HG02885 (cell line): Measurements from ENCODE around the gene FAM184B.
A peak's percentile ranks its signal among the peaks of the same experiment; 100 is the strongest.

Experiments used
- ATAC-seq: cut with Tn5 transposase; IDR thresholded peaks from one replicate; pipeline ENCODE4 v1.9.1; 2021; ENCODE audit warnings: mild to moderate bottlenecking; ENCODE audit not compliant: unreplicated experiment, poor library complexity

The FAM184B gene

DNA sequence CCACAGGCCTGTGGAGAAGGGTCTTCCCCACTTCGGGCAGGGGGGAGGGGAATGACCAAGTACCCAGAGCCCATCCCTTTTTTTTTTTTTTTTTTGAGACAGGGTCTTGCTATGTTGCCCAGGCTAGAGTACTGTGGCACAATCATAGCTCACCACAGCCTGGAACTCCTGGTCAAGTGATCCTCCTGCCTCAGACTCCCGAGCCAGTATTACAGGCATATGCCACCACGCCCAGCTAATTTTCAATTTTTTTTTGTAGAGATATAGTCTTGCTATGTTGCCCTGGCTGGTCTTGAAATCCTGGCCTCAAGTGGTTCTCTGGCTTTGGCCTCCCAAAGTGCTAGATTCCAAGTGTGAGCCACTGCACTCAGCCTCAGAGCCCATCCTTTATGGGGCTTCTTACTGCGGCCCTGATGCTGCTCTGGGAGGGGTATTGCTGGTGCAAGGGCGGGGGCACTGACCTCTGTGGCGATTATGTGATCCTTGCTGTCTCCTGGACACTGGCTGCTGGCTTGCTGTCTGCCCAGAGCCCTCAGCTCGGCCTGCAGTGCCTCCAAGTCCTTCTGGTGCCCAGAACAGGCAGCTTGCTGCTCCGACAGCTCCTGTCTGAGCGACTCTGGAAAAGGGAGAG is 134.1 kb downstream of the FAM184B start:
- no peak for ATAC-seq

DNA sequence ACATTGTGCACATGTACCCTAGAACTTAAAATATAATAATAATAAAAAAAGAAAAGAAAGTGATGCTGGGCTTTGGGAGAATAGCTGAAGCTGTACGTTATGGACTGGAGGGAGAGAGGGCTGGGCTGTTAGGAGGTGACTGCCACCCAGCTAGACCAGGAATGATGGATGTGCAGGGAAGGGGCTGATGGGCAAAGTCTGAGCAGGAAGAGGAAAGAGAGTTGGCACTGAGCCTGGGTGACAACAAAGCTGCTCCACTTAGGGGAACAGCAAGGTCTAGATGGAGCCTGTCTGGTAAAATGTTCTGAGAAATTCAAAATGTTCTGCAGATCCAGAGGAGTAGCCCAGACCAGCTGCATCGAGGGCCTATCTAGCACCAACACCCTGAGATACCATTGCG is 134.7 kb downstream of the FAM184B start:
- ATAC-seq = no peak

DNA sequence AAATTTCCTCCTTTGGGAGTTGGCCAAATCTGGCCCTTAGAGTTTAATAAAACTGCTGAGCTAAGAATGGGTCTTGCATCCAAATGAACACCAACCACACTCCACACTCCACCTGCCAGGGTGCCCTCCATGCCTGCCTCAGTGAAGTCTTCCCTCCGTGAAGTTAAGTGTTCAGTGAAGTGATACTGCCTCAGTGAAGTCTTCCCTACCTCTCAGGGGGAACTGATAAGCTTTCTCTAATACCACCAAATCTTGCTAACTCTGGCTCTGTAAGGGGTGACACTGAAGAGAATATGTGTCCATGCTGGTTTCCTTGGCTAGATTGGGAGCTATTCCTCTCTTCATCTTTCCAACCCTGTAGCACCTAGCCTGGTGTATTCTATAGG is 139.0 kb downstream of the FAM184B start:
- ATAC-seq = no peak

DNA sequence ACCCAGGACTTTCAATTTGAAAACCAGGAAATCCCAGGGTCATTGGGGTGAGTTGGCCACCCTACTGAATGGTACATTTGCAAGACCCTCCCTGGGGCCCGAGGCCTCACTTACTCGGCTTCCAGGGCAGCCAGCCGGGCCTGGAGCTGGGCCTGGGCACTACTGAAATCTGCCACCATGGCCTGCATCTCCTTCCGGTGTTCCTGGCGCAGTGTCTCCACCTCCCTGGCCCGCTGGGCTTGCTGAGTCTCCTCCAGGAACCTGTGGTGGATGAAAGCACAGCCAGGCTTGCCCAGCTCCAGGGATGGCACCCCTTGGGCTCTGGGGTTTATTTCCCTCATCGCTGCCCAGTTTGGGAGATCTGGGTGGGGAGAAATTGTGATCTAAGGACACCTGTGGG is 142.3 kb downstream of the FAM184B start:
- no peak for ATAC-seq

DNA sequence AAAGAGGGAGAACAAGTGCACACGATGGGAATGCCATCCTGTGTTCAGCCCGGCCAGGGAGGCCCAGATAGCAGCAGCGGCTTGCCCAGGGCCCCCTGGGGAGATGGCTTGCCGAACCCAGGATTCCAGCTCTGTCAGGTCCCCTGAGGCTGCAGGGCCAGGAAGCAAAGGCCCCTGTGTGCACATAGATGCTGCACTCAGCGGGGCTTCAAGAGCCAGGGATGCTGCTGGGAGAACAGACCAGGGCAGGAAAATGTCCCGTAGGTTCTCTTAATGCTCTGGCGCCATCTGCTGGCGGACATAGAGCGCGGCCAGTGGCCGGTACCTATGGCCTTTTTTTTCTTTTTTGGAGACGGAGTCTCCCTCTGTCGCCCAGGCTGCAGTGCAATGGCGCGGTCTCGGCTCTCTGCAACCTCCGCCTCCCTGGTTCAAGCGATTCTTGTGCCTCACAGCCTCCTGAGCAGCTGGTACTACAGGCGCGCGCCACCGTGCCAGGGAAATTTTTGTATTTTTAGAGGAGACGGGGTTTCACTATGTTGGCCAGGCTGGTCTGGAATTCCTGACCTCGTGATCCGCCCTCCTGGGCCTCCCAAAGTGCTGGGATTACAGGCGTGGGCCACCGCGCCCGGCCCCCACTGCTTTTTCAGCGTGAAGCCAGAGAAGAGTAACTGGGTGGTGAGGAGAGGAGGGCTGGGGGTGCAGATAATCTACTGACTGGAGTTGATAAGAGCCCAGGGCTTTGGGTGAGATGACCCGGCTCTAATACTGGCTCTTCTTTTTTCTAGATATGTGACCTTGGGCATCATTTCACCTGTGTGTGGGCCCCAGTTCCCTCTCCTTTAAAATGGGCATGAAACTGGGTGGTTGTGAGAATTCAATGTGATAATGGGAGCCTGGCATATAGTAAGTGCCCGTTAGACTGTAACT is 144.5 kb downstream of the FAM184B start:
- peak; percentile 95 for ATAC-seq

DNA sequence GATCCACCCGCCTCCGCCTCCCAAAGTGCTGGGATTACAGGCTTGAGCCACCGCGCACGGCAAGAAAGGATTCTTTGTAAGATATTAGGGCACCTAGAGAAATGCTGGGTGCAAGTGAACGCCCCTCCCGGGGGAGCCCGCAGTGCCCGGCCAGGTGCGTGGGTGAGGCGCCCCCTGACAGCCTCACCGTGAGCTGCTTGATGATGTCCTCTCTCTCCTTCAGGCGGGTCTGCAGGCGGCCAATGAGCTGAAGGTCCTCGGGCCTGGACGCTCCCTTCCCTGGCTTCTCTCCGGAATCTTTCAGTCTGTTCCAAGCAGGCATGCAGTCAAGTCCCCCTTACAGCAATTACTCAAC is 145.1 kb downstream of the FAM184B start:
- ATAC-seq = peak; percentile 14

DNA sequence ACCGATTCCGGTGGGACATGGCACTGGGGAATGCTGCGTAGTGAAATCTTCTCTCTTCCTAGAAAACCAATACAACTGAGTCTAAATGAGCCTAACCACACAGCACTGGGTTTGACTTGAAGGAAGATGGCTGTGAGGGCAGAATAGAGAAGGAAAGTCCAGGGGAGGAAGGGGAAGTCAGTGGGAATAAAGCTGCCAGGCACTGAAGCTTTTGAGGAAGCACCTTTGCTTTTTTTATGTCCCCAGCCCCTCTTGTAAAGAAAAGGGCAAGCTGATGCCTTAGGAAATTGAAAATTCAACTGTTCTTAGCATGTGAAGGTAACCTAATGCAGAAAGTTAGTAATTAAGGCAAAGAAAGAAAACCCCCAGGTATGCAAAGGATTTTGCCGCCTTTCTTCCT is 146.4 kb downstream of the FAM184B start:
- ATAC-seq = no peak

DNA sequence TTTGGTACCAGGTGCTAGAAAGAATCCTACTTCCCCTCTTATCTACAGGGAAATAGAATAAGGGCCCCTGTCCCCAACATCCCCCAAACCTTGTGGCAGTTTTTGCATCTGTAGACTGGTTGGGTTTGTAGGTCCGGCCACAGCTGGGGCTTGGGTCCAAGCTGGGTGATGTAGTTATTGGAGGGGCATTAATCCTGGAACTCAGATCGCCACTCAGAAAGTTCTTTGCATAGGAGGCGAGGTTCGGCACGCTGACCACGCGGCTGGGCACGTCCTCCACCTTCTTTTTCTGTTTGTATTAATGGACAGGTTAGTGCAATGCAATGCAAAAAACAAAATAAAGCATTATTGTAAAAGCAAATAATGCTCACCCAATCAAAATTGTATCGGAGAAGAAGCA is 147.8 kb downstream of the FAM184B start:
- ATAC-seq = no peak

DNA sequence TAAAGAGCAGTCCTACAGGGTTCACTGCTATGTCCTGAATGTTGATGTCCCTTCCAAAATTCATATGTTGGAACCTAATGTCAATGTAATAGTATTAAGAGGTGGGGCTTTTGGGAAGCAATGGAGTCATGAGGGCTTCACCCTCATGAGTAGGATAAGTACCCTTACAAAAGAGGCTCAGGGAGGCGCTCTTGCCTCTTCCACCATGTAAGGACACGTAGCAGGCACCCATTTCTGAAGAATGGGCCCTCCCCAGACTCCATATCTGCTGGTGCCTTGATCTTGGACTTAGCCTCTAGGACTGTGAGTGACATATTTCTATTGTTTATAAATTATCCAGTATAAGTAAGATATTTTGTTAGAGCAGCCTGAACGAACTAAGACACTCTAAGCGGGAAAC is 151.2 kb downstream of the FAM184B start:
- ATAC-seq = no peak

DNA sequence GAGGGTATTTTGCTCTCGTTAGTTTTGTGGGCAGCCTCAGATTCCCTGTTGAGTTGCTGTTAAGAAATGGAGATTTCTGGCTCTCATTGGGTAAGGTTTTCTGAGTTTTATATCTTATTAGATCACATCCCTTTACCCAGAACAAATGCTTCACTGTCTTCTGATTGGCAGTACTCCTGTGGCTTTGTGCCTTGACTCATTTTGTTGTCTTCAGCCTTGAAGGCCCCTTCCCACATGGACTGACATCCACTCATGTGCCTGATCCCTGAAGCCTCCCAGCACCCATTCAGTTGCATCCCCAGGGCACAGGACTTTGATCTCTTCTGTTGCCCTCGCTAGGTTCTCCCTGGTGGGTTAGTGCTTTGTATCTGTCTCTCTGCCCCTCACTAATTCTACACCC is 156.6 kb downstream of the FAM184B start:
- ATAC-seq = no peak

DNA sequence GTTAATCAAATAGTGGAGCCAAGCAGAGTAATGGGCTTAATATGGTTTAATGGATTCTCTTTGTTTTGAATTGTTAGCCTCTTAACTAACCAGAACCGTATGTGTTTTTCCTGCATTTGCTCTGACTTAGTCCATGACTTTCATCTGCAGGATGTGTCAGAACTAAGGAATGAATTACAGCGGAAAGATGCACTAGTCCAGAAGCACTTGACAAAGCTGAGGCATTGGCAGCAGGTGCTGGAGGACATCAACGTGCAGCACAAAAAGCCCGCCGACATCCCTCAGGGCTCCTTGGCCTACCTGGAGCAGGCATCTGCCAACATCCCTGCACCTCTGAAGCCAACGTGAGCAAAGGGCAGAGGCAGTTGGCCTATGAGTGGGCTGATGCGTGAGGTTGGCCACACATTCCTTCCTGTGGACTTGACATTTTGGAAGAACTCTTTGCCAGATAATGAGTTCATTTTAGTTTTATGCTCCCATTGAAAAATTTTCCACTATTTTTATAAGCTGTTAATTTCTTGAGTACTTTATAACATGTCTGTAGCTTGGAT is 157.9 kb downstream of the FAM184B start:
- ATAC-seq = no peak

DNA sequence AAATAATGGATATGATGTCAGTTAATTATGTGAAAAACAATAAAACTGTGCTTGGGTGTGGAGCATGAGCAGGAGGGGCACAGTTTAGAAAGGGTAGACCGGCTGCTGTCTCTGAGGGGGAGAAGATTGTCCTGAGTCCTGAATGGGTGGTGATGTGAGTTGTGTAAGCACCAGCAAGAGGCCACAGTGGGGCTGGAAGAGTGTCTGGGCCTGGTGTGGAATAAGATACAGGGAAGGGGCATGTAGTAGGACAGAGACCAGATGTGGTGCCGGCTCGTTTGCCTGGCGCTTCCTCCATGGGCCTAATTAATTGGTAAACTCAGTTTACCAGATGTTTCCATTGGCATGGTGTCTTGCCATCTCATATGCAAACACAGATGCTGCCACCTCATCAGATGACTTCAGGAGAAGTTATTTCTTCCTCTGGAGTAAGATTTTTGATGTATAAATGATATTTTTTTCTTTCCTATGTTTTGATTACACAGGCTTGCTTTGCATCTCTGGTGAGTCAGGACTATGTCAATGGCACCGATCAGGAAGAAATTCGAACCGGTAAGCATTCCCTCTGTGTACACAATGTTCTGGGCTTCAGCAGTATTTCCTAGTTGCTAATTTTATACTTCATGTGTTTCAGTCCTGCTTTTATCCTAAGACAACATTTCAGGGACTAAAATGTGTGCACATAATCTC is 161.9 kb downstream of the FAM184B start:
- ATAC-seq = no peak

DNA sequence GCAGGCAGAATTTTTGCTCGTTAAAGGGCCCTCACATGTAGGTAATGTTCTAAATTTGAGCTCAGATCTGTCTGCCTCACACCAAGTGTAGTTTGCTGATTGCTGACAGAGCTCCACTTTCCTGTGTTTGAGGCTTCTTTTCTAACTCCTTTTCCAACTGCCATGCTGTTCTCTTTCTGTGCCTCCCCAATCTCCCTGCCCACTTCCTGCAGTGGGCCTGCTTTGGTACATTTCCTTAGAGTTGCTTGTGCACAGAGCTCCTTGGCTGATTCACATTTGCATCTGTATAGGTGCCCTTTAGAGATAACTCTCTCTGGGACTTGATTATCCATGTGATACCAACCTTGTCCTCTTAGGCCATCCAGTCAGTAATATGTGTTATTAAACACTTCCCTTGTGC is 162.5 kb downstream of the FAM184B start:
- ATAC-seq = no peak

DNA sequence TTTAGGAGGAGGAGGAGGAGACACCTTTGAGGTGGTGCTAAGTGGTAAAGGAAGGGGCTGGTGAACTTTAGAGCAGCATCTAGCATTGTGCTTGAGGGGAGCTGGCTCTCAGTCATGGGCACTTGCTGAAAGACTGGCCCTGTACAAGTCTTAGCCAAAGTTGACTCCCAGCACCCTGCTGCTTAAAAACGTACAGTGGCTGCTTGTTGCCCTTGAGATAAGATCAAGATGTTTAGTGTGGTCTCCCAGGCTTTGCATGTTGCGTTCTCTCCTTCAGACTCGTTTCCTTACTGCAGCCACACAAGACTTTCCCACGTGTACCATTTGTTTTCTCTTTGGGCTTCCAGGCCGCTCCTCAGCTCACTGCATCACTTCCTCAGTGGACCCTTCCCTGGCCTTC is 165.1 kb downstream of the FAM184B start:
- ATAC-seq = no peak

DNA sequence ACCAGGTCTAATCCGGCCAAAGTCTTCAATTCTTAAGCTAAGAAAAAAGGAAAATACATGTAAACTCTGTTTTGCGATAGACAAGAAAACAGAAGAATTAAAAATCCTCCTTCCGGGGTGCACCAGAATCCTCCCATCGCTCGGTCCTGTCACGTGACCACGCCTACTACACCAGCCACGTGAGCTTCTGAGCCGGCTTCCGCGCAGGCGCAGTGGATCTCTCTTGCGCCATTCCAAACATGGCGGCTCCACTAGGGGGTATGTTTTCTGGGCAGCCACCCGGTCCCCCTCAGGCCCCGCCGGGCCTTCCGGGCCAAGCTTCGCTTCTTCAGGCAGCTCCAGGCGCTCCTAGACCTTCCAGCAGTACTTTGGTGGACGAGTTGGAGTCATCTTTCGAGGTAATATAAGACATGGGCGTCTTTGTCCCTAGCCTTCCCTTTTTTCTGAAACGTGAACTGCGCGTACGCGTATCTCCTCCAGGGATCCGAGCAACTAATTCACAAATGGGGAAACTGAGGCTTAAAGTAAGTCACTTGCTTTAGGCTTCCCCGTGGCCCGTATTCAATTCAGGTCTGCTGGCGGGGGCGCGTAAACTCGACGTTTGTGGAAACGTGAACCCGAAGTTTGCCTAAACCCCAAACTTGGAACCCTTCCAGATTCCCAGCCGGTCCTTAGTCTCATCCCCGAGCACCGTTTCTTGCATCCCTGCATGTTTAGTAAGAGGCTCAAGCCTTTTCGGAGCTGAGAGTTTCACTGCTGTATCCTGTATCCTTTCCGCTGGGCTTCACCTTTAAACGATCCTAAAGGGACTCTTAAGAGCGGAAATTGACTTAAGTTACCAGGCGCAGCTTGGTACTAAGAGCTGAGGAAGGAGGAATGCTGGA is 166.8 kb downstream of the FAM184B start, which contains the start of gene MED28:
TSS of gene MED28 (plus strand) at position 226 of the 884 bp plus-strand sequence. CDS start at position 240, 14 bp downstream.
- ATAC-seq = peak; percentile 95

DNA sequence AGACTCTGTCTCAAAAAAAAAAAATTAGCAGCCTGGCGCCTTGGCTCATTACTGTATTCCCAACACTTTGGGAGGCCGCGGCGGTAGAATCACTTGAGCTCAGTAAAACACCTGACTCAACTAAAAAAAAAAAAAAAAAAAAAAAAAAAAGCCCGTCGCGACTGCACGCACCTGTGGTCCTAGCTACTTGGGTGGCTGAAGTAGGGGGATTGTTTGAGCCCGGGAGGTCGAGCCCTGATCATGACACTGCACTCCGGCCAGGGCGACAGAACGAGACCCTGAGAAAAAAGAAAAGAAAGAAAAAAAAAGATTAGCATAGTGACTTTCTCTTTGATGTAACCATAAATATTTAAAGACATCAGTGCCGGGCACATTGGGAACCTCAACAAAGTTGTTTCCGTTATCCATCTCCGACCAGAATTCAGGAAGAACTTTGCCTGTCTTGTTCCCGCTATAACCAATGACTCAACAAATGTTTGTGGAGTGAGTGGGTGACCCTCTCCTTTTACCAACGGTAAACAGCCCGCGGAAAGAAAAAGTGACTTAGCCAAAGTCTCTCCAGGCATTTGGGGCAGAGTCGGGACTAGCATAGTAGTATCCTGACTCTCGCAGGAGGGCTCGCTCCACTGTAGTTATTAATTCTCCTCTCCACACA is 167.5 kb downstream of the FAM184B start:
- peak; percentile 56 for ATAC-seq

DNA sequence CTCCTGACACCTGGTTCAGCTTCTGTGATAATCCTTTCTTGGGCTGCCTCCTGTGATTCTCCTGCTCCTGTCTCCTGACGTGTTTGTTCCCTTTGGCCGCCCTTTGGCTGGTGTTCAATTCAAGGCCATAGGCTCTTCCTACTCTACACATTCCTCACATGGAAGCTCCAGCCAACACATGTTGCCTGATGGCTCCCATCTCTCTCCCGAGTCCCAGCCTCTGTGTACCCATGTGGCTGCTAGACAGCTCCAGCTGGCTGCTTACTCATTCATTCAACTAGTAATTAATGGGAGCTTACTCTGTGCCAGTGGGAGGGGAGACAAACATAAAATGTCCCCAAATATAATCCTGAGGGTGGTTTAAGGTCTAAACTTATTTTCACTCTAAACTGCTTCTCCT is 176.2 kb downstream of the FAM184B start:
- ATAC-seq = no peak

DNA sequence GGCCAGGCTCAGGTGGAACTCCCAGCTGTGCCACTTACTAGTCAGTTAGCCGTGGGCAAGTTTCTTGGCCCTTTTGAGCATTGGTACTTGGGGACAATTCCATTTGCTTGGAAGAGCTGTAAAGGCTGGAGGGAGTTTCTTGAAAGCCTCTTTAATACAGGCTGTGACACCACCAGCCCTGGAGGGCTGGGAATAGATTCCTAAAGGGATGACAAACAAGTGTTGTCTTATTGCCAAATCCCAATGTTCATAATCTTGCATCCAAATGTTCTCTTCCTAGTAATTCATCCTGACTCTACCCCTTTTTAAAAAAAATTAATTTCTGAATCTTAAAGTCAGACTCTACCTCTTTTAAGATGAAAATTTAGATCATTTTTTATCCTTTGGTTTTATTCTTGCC is 181.6 kb downstream of the FAM184B start:
- ATAC-seq = no peak

DNA sequence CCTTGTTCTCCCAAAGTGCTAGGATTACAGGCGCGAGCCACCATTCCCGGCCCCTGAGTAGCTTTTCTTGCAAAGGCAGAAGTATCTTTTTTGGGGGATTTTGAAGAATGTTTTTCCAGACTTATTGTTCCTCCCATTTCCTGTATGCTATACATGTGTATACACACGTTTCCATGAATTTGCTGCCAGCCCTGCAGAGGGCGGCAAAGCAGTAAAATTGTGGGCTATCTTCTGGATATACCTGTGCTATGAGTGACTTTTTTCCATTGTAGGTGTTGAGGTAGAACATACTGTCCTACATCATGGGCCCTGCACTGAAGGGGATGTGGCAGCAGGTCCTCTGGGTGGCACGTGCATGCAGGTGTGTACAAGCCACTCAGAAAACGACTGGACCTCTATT is 183.9 kb downstream of the FAM184B start:
- ATAC-seq = no peak
